HG03342 (cell line): ENCODE measurements around the gene REEP6.
A peak's percentile ranks its signal among the peaks of the same experiment; 100 is the strongest.
"Not testable (repeated sequence)": the region's sequence is repeated elsewhere in the genome, so short reads cannot be mapped to it uniquely, and the experiment has no call there.

ENCODE experiments used
- ATAC-seq: cut with Tn5 transposase; IDR thresholded peaks from one replicate; pipeline ENCODE4 v1.9.1; 2021; ENCODE audit warnings: mild to moderate bottlenecking, moderate library complexity; ENCODE audit not compliant: unreplicated experiment

Gene REEP6

GRCh38 chr19:1488282-1488601 lies 2.7 kb upstream of the REEP6 start:
- ATAC-seq = no peak

GRCh38 chr19:1489463-1490310 lies 1.3 kb upstream of the REEP6 start:
- no peak for ATAC-seq

GRCh38 chr19:1490311-1491113 lies 469 bp upstream of the REEP6 start, which contains the start of gene PCSK4:
TSS of gene PCSK4 (minus strand) at chr19:1490350. CDS start at chr19:1490346, 4 bp downstream.
- ATAC-seq = peak; percentile 75

DNA sequence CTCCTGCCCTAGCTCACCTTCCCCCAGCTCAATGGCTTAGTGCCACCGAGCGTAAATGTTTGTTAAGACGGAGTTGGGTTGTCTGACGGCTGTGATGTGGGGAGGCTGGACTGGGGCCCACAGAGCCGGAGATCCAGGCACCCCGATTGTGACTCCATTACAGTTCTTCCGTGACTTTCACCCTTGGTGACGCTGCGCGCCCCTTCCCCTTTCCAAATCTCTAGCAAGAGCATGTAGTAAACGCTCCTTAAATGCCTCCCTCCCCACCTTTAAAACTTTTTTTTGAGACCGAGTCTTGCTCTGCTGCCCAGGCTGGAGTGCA lies 829 bp downstream of the REEP6 start:
- no peak for ATAC-seq

GRCh38 chr19:1492474-1493006 lies 1.6 kb downstream of the REEP6 start:
- ATAC-seq = no peak

GRCh38 chr19:1494115-1494815 lies 3.3 kb downstream of the REEP6 start:
- ATAC-seq = no peak

GRCh38 chr19:1495051-1495798 lies 4.2 kb downstream of the REEP6 start:
- ATAC-seq = no peak

DNA sequence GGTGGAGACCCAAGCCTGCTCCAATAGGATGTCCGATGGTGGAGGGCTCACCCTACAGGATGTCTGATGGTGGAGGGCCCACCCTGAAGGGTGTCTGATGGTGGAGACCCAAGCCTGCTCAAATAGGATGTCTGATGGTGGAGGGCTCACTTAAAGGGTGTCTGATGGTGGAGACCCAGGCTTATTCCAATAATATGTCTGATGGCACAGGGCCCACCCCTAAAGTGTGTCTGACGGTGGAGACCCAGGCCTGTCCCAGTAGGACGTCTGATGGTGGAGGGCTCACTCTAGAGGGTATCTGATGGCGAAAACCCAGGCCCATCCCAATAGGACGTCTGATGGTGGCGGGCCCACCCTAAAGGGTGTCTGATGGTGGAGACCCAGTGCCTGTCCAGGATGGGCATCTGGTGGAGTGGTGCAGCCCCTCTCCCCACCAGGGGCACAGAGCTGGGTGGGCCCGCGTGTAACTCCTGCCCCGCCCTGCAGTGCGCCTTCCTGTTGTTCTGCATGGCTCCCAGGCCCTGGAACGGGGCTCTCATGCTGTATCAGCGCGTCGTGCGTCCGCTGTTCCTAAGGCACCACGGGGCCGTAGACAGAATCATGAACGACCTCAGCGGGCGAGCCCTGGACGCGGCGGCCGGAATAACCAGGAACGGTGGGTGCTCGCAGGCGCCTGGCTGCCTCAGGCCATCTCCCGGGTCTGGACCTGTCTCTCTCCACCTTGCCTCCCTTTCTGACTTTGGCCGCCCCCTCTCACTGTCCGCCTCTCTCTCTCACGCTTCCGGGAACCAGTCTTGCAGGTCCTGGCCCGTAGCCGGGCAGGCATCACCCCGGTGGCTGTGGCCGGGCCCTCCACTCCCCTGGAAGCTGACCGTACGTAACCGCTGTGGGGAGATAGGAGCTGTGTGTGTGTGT lies 5.1 kb downstream of the REEP6 start:
- ATAC-seq = no peak

DNA sequence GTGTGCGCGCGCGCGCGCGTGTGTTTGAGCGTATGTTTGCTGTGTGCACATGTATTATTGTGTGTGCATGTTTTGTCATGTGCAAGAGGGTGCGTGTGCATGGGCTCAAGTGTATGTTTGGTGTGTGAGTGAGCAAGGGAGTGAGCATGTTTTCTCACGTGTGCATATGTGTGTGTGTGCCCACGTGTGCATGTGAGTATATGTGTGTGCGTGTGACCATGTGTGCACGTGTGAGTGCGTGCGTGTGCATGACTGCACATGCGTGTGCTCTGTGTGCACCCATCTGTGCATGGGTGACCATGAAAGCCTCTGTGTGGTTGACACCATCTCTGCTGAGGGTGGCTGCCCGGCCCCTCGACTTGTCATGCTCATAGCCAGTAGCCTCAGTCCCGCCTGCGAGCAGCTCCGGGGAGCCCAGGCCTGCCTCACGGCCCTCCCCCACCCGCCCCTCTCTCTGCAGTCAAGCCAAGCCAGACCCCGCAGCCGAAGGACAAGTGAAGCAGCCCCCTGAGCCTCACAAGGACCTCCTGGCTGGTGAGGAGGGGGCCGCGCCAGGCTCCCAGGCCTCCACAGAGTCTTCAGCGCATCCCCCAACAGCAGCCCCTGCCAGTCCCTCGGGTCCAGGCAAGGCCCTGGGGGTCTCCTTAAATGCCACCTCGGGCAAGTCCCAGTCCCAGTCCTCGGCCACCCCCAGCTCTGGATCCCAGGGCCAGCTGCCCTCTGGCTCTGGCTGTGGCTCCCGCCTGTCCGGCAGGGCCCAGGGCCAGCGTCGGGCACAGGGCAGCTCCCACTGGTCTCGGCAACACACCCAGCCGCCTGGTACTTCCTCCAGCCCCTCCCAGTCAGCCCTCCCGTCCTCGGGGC lies 6.0 kb downstream of the REEP6 start:
- ATAC-seq = no peak

DNA sequence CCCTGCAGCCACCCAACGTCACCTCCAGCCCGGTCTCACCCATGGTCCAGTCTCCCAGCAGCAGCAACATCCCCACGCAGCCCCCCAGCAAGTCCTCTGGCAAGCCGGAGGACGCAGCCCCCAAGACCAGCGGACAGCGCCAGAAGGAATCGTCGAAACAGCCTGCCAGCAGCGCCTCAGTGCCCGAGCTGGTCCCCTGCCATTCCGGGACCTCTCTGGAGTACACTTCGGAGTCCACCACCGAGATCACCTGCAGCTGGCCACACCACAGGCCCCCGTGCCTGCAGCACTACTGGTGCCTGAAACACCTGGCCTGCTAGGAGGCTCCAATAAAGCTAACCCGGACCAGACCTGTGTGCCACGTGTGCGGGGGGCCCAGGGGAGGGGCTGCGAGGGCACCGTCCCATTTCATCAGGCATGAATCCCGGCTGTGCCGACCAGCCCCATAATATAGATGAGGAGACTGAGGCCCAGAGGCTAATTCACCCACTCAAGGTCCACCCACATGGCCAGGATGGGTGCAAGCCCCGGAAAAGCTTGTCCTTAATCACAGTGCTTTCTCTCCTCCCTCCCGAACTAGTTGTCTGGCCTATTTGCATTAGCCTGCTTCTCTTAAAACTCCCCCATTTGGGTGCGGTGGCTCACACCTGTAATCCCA lies 6.7 kb downstream of the REEP6 start:
- ATAC-seq = no peak

DNA sequence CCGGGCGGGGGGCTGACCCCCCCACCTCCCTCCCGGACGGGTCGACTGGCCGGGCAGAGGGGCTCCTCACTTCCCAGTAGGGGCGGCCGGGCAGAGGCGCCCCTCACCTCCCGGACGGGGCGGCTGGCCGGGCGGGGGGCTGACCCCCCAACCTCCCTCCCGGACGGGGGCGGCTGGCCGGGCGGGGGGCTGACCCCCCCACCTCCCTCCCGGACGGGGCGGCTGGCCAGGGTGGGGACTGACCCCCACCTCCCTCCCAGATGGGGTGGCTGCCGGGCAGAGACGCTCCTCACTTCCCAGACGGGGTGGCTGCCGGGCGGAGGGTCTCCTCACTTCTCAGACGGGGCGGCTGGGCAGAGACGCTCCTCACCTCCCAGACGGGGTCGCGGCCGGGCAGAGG lies 8.2 kb downstream of the REEP6 start:
- not testable (repeated sequence) for ATAC-seq

DNA sequence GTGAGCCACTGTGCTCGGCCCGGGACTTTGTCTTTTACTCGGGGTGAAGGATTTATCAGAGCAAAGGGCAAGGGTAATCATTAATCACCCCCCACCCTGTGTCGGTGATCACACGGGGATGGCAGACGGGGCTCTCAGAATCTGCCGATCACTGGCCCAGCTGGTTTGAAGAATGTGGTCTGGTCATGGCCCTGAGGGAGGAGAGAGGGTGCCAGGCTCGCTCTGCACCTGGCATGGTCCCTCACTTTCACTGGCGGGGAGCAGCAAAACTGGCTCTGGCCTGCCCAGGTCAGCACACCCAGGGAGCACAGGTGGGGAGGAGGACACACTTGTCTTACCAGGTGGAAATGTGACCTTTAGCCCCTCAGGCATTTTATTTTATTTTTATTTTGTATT lies 10.2 kb downstream of the REEP6 start:
- no peak for ATAC-seq

DNA sequence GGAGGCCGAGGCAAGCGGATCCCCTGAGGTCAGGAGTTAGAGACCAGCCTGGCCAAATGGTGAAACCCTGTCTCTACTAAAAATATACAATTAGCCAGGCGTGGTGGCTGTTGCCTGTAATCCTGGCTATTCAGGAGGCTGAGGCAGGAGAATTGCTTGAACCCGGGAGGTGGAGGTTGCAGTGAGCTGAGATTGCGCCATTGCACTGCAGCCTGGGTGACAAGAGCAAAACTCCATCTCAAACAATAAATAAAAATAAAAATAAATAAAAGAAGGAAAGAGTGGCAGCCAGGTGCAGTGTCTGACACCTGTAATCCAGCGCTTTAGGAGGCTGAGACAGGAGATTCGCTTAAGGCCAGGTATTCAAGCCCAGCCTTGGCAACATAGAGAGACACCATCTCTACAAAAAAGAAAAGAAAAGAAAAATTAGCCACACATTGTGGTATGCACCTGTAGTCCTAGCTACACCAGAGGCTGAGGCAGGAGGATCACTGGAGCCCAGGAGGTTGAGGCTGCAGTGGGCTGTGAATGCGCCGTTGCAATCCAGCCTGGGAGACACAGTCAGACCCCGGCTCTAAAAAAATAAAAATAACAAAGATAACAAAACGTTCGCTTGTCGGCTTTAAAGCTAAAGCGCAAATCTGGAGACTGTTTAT lies 11.6 kb downstream of the REEP6 start:
- ATAC-seq = no peak

- no peak for ATAC-seq
Observed at GRCh38 chr19:1503089-1503924, 12.3 kb downstream of the REEP6 start.

DNA sequence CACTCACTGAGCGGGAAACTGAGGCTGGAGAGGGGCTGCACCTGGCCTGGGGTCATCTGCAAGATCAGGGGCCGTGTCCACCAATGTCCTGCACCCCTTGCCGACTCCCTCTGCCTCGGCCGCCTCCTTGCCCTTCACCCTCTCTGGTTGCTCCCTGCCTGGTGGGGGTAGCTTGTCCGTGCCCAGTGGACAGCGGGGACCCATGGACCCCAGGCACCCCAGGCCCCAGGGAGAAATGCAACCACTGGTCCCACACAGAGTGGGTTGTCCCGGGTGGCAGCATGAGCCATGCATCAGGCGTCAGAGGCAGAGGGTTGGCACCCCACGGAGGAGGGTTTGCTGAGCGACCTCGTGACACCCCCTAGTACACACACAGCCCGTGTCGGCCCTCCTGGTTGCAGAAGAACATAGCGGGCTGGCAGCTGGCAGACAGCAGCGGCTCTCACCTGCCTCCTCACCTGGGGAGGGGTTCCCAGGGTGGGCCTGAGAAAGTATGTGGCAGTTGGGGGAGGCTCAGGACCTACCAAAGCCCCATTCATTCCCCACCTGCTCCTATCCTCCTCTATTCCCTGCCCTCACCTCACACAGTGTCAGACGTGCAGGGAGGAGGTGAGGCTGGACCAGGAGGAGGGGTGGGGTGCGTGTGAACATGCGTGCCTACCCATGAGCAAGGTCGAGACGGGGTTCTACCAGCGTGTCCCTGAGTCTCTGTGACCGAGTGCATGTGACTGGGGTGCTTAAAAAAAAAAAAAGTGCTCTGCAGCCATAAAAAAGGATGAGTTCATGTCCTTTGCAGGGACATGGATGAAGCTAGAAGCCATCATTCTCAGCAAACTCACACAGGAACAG lies 13.2 kb downstream of the REEP6 start:
- no peak for ATAC-seq

GRCh38 chr19:1505012-1505411 lies 14.0 kb downstream of the REEP6 start:
- ATAC-seq = no peak
